Measurements from ENCODE around the gene RGS7.
A peak's percentile ranks its signal among the peaks of the same experiment; 100 is the strongest.

Gene RGS7

DNA sequence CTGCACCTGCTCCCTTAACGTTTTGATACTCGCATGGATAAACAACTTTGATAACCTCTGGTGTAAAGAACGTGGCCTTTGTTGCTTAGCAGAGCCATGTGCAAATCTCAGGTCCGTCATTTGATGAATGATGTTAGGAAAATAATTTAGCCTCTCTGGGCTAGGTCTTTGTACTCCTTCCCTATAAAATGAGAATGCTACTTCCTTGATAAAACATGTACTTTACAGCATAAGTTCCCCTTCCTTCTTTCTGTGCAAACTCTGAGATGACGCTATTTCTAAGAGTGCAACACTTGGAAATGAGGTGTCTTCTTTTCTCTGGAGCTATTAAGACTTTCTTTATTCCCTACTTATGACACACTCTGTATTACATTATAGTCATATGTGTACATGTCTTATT lies 243.4 kb downstream of the RGS7 start:
- no peak overlapping the region for H3K4me3 ChIP-seq (ENCODE audit: control insufficient read depth, low read depth, low read length)
- TF ChIP-seq, protein P1, sequence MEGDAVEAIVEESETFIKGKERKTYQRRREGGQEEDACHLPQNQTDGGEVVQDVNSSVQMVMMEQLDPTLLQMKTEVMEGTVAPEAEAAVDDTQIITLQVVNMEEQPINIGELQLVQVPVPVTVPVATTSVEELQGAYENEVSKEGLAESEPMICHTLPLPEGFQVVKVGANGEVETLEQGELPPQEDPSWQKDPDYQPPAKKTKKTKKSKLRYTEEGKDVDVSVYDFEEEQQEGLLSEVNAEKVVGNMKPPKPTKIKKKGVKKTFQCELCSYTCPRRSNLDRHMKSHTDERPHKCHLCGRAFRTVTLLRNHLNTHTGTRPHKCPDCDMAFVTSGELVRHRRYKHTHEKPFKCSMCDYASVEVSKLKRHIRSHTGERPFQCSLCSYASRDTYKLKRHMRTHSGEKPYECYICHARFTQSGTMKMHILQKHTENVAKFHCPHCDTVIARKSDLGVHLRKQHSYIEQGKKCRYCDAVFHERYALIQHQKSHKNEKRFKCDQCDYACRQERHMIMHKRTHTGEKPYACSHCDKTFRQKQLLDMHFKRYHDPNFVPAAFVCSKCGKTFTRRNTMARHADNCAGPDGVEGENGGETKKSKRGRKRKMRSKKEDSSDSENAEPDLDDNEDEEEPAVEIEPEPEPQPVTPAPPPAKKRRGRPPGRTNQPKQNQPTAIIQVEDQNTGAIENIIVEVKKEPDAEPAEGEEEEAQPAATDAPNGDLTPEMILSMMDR (conservative IDR thresholded peaks at IDR 0.05; ENCODE audit: control insufficient read depth, insufficient read depth, low read depth, low read length), result no peak
- DNase-seq (ENCODE audit: low read depth), result no peak

DNA sequence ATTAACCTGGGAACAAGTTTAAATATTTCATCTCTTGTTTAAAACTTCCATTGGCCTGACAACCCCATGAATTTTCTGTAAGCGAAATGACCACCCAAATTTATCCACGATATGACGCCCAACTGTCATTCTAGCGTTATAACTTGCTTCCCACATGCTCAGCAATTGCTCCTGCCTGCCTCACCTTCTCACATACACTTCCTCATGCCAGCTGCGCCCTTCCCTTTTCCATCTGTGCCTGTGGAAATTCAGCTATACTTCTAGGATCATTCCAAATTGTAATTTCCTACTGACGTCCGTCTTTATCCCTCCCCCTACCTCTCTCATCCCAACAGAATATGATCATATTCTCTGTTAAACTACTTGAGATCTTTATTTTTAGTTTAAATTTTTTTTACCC lies 248.0 kb downstream of the RGS7 start:
- TF ChIP-seq, protein P1 (conservative IDR thresholded peaks at IDR 0.05; ENCODE audit: control insufficient read depth, insufficient read depth, low read depth, low read length), result no peak
- DNase-seq (ENCODE audit: low read depth), result no peak
- no peak overlapping the region for H3K4me3 ChIP-seq (ENCODE audit: control insufficient read depth, low read depth, low read length)

GRCh38 chr1:241105147-241105546 lies 251.9 kb downstream of the RGS7 start:
- TF ChIP-seq, protein P1 (conservative IDR thresholded peaks at IDR 0.05; ENCODE audit: control insufficient read depth, insufficient read depth, low read depth, low read length), result no peak
- no peak for DNase-seq (ENCODE audit: low read depth)
- no peak overlapping the region for H3K4me3 ChIP-seq (ENCODE audit: control insufficient read depth, low read depth, low read length)

DNA sequence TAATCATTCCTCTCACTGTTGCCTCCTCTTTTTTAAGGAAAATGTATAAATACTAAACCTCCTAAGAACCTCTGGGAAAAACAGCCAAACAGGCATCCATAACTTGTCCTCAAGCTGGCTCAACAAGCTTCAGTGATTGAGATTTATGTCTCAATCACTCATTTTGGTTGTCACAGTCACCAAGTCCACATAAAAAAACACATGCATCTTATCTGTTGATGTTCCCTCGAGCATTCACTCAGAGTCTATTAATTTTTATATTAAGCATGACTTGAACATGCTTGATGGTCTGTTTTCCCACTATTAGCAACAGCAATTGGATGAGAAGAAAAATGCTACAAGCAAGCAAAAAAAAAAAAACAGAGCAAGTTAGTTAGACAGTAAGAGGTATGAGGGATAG lies 254.3 kb downstream of the RGS7 start:
- no peak for DNase-seq (ENCODE audit: low read depth)
- TF ChIP-seq, protein P1 (conservative IDR thresholded peaks at IDR 0.05; ENCODE audit: control insufficient read depth, insufficient read depth, low read depth, low read length), result no peak
- no peak overlapping the region for H3K4me3 ChIP-seq (ENCODE audit: control insufficient read depth, low read depth, low read length)

- TF ChIP-seq, protein P1 (conservative IDR thresholded peaks at IDR 0.05; ENCODE audit: control insufficient read depth, insufficient read depth, low read depth, low read length), result no peak
- peak; percentile 27 for DNase-seq (ENCODE audit: low read depth)
- no peak overlapping the region for H3K4me3 ChIP-seq (ENCODE audit: control insufficient read depth, low read depth, low read length)
Measured at GRCh38 chr1:241101622-241102021, 255.4 kb downstream of the RGS7 start.

DNA sequence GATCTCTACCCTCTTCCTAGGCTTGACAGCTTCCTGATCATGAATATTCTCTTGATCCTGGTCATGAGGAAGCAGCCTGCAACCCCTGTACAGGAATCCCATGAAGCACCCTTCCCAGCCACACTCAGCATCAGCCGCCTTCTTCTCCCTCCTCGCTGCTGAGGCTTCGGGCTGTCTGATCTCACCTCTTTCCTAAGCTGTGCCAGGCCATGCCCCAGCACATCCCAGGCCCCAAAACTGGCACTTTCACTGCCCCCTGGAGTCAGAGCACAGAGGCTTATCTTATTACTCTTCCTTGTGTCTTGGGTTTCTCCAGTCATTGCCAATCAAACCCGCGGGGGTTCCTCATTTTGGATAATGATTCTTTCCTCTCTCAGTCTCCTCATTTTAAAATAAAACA lies 259.5 kb downstream of the RGS7 start:
- H3K4me3 ChIP-seq (ENCODE audit: control insufficient read depth, low read depth, low read length), result no peak overlapping the region
- no peak for DNase-seq (ENCODE audit: low read depth)
- TF ChIP-seq, protein P1 (conservative IDR thresholded peaks at IDR 0.05; ENCODE audit: control insufficient read depth, insufficient read depth, low read depth, low read length), result no peak

DNA sequence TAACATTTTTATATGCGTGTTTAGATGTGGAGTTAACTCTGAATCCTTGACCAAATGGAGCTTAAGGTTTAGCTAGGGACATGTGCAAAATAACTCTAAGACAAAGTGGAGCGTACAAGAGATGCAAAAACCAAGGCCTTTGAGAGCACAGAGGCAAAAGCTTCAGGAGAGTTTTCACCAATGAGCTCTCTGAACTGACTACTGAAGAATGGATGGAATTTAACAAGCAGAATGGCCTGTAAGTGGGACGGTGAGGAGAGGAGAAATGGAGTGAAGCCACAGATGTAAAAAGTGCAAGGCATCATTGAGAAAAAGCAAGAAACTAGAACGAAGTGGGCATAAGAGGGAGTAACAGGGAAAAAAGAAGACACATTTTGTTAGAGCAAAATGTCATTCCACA lies 260.0 kb downstream of the RGS7 start:
- TF ChIP-seq, protein P1 (conservative IDR thresholded peaks at IDR 0.05; ENCODE audit: control insufficient read depth, insufficient read depth, low read depth, low read length), result no peak
- H3K4me3 ChIP-seq (ENCODE audit: control insufficient read depth, low read depth, low read length), result no peak overlapping the region
- no peak for DNase-seq (ENCODE audit: low read depth)
